ENCODE data around the gene GOLGA1.

The GOLGA1 gene

DNA sequence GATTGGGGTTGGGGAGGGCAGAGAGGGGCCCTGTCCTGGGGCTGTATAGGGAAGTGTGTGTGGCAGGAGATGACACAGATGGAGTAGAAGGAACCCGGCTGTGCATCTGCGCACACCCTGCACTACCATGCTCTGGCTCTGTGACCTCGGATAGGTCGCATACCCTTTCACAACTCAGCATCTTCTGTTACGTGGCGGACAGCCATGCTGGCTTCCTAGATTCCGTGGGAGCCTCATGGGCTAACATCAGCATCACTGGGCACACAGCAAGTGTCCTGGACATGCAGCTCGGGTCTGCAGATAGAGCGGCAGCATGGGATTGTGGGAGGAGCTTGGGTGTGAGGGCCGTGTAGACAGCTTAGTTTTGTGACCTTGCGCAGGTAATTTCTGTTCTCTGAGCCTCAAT lies 69.7 kb downstream of the GOLGA1 start:
- TF ChIP-seq, protein P1, sequence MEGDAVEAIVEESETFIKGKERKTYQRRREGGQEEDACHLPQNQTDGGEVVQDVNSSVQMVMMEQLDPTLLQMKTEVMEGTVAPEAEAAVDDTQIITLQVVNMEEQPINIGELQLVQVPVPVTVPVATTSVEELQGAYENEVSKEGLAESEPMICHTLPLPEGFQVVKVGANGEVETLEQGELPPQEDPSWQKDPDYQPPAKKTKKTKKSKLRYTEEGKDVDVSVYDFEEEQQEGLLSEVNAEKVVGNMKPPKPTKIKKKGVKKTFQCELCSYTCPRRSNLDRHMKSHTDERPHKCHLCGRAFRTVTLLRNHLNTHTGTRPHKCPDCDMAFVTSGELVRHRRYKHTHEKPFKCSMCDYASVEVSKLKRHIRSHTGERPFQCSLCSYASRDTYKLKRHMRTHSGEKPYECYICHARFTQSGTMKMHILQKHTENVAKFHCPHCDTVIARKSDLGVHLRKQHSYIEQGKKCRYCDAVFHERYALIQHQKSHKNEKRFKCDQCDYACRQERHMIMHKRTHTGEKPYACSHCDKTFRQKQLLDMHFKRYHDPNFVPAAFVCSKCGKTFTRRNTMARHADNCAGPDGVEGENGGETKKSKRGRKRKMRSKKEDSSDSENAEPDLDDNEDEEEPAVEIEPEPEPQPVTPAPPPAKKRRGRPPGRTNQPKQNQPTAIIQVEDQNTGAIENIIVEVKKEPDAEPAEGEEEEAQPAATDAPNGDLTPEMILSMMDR (IDR thresholded peaks at IDR 0.05): no peak
- Histone ChIP-seq H2AFZ (no peak overlapping the region), H3K27me3 (ENCODE audit: control insufficient read depth, insufficient read depth, low read length) (no peaks in the 10 kb centered on the region), H3K27ac (no peak overlapping the region), H3K9ac (no peak overlapping the region), H3K36me3 (ENCODE audit: control insufficient read depth, insufficient read depth, low read length) (no peaks in the 10 kb centered on the region), H3K4me1 (peaks cover 2% of the 10 kb centered on the region), H3K4me2 (ENCODE audit: low read length) (no peak overlapping the region), H3K79me2 (peaks cover 15% of the 10 kb centered on the region), H3K9me3 (ENCODE audit: control insufficient read depth, low read length) (no peaks in the 10 kb centered on the region), H3K4me3 (ENCODE audit: low read depth, low read length) (no peak overlapping the region)

DNA sequence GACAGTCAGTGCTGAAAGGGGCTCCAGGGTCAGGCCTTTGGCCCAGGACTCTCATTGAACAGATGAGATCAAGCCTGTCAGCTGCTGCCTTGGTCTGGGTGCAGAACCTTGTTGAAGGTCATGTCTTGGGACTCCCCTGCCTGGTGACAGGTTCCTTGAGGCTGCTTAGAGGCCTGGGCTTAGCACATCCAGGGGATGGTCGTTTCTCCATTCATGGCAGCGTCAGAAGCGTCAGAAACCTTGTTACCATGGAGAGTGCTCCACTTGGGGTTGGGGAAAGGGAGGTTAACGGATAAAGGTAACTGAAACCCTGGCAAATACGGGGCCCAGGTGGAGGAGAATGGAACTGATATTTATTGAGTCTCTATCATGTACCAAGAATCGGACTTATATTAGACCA lies 70.2 kb downstream of the GOLGA1 start:
- Histone ChIP-seq H3K27me3 (ENCODE audit: control insufficient read depth, insufficient read depth, low read length) (no peaks in the 10 kb centered on the region), H2AFZ (no peak overlapping the region), H3K27ac (peak overlapping the region; percentile 42), H3K36me3 (ENCODE audit: control insufficient read depth, insufficient read depth, low read length) (no peaks in the 10 kb centered on the region), H3K4me2 (ENCODE audit: low read length) (peak overlapping the region; percentile 92), H3K79me2 (peaks cover 15% of the 10 kb centered on the region), H3K9ac (no peak overlapping the region), H3K9me3 (ENCODE audit: control insufficient read depth, low read length) (no peaks in the 10 kb centered on the region), H3K4me1 (peaks cover 2% of the 10 kb centered on the region), H3K4me3 (ENCODE audit: low read depth, low read length) (peak overlapping the region; percentile 85)
- TF ChIP-seq, protein P1 (IDR thresholded peaks at IDR 0.05): no peak

DNA sequence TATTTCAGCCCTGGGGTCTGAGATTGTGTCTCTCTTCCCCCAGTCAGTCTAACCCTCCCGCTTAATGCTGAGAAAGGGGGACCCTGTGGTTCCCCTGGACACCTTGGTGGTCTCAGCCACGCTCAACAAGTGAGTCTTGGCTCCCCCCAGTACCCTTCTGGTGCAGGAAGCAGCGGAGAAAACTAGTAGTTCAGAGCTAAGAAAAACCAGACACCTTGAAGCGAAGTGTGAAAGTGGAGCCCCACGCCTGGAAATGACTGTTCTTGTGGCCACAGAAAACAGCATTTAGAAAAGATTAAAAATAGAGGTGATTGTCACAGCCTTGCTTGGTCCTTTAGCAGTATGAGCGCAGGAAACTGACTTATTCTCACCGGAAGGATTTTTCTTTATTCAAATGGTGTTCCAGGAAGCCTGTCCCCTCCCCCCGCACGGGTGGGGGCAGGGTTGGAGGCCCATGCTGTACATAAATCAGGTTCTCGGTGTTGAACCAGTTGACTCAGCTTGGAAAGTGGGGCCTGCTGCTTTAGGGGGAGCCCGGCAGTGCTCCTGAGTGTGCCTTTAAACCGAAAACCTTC lies 70.8 kb downstream of the GOLGA1 start:
- Histone ChIP-seq H3K4me1 (peaks cover 2% of the 10 kb centered on the region), H3K9me3 (ENCODE audit: control insufficient read depth, low read length) (no peaks in the 10 kb centered on the region), H2AFZ (no peak overlapping the region), H3K4me2 (ENCODE audit: low read length) (peak overlapping the region; percentile 92), H3K27me3 (ENCODE audit: control insufficient read depth, insufficient read depth, low read length) (no peaks in the 10 kb centered on the region), H3K36me3 (ENCODE audit: control insufficient read depth, insufficient read depth, low read length) (no peaks in the 10 kb centered on the region), H3K4me3 (ENCODE audit: low read depth, low read length) (peak overlapping the region; percentile 85), H3K79me2 (peaks cover 15% of the 10 kb centered on the region), H3K9ac (no peak overlapping the region), H3K27ac (peak overlapping the region; percentile 49)
- TF ChIP-seq, protein P1 (IDR thresholded peaks at IDR 0.05): no peak

DNA sequence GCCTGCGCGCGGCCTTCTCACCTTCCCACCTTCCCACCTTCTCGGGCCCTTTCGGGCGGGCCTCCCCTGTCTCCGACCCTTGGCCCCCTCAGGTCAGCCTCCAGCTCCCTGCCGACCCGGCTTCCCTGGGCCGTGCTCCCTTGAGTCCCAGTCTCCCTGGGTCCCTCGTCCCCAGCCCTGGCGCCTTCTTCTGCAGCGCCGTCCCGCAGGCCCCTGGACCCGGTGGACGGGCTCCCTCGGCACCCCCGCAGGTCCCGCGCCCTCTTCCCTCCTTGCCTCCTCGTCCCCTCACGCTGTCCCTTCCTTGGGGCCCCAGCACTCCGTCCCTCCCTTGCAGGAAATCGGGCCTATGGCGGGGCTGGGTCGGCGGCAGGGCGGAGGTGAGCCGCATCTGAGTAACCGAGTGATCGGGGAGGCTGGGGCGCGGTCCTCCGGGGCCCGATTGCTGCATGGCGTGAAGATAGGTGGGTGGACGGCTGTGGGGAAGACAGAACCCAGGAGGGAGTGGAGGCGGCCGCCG lies 71.4 kb downstream of the GOLGA1 start:
- Histone ChIP-seq H3K79me2 (peaks cover 15% of the 10 kb centered on the region), H3K4me2 (ENCODE audit: low read length) (peak overlapping the region; percentile 92), H3K4me3 (ENCODE audit: low read depth, low read length) (peak overlapping the region; percentile 85), H3K9ac (peak overlapping the region; percentile 46), H3K4me1 (peaks cover 2% of the 10 kb centered on the region), H2AFZ (peak overlapping the region; percentile 93), H3K27ac (peak overlapping the region; percentile 49), H3K27me3 (ENCODE audit: control insufficient read depth, insufficient read depth, low read length) (no peaks in the 10 kb centered on the region), H3K36me3 (ENCODE audit: control insufficient read depth, insufficient read depth, low read length) (no peaks in the 10 kb centered on the region), H3K9me3 (ENCODE audit: control insufficient read depth, low read length) (no peaks in the 10 kb centered on the region)
- TF ChIP-seq, protein P1 (IDR thresholded peaks at IDR 0.05): no peak

All from parathyroid adenoma (tissue), 2 donors.